HepG2 (cell line): ENCODE results near the gene ACADS. TPM values are rescaled to one million over a fixed set of nuclear protein-coding genes. Genes with fewer than 3 reads are reported as not detected.

Experiments used
- EHMT2 ChIP-seq: fragments of 200-600 bp; sonication (generic); IDR thresholded peaks from 2 replicates; pipeline ENCODE4 v1.7.0; 2017; ENCODE audit warnings: antibody characterized with exemption, low read depth, low read length, borderline replicate concordance
- ESRRA ChIP-seq: sonication (generic); formaldehyde crosslinking; IDR thresholded peaks from 2 replicates; pipeline ENCODE4 v1.5.1; 2020; ENCODE audit warnings: mild to moderate bottlenecking, low read depth, missing genetic modification reagents
- HIVEP1 ChIP-seq: sonication (generic); formaldehyde crosslinking; IDR thresholded peaks from 2 replicates; pipeline ENCODE4 v1.4.0; 2020; ENCODE audit warnings: mild to moderate bottlenecking, missing genetic modification reagents
- KLF12 ChIP-seq: sonication (generic); formaldehyde crosslinking; IDR thresholded peaks from 2 replicates; pipeline ENCODE4 v1.4.0; 2020; ENCODE audit warnings: missing genetic modification reagents, borderline replicate concordance
- PHF8 ChIP-seq: sonication (generic); formaldehyde crosslinking; IDR thresholded peaks from 2 replicates; pipeline ENCODE4 v1.5.0; 2020; ENCODE audit warnings: missing genetic modification reagents
- POLR2A ChIP-seq, 2 experiments: IDR thresholded peaks; 2 replicates each; pipeline ENCODE4 v1.6.1; 2011; ENCODE audit warnings: low read depth in 2 of 2, low read length in 2 of 2, mild to moderate bottlenecking in 1 of 2, moderate library complexity in 1 of 2; ENCODE audit not compliant: insufficient read depth in 1 of 2
- REXO4 ChIP-seq: sonication (generic); formaldehyde crosslinking; IDR thresholded peaks from 2 replicates; pipeline ENCODE4 v1.8.0; 2022; ENCODE audit warnings: missing genetic modification reagents, mild to moderate bottlenecking, borderline replicate concordance
- RXRB ChIP-seq: IDR thresholded peaks from 2 replicates; pipeline ENCODE4 v1.6.1; 2016; ENCODE audit warnings: borderline replicate concordance, missing genetic modification reagents, missing compliant biosample characterization
- SIN3B ChIP-seq: fragments of 150-350 bp; IDR thresholded peaks from 2 replicates; pipeline ENCODE4 v1.6.1; 2014; ENCODE audit warnings: low read length
- SOX6 ChIP-seq, 2 experiments: fragments of 450-650 bp in 1 of 2; sonication (generic) in 1 of 2; formaldehyde crosslinking in 1 of 2; IDR thresholded peaks; 2 replicates each; pipeline versions ENCODE4 v1.4.0 to v1.6.1; 2017 to 2020; ENCODE audit warnings: antibody characterized with exemption in 1 of 2, mild to moderate bottlenecking in 1 of 2, missing genetic modification reagents in 1 of 2
- ZFP36 ChIP-seq: fragments of 150-350 bp; IDR thresholded peaks from 2 replicates; pipeline ENCODE4 v1.6.1; 2018; ENCODE audit warnings: borderline replicate concordance, low read length, low read depth; ENCODE audit not compliant: partially characterized antibody
- ZIK1 ChIP-seq: sonication (generic); formaldehyde crosslinking; IDR thresholded peaks from 2 replicates; pipeline ENCODE4 v1.5.0; 2020; ENCODE audit warnings: mild to moderate bottlenecking, low read depth, missing genetic modification reagents, borderline replicate concordance
- ZNF101 ChIP-seq: sonication (generic); formaldehyde crosslinking; IDR thresholded peaks from 2 replicates; pipeline ENCODE4 v1.4.0; 2020; ENCODE audit warnings: mild to moderate bottlenecking, low read depth, missing genetic modification reagents, borderline replicate concordance
- ZNF280B ChIP-seq: sonication (generic); formaldehyde crosslinking; IDR thresholded peaks from 2 replicates; pipeline ENCODE4 v1.5.0; 2020; ENCODE audit warnings: missing genetic modification reagents, mild to moderate bottlenecking, borderline replicate concordance
- ZNF496 ChIP-seq: sonication (generic); formaldehyde crosslinking; IDR thresholded peaks from 2 replicates; pipeline ENCODE4 v1.8.1; 2023; ENCODE audit warnings: mild to moderate bottlenecking, moderate library complexity, missing genetic modification reagents; ENCODE audit not compliant: insufficient replicate concordance
- ZNF646 ChIP-seq: sonication (generic); formaldehyde crosslinking; IDR thresholded peaks from 2 replicates; pipeline ENCODE4 v1.9.0; 2021; ENCODE audit warnings: mild to moderate bottlenecking, missing genetic modification reagents
- ZNF768 ChIP-seq: sonication (generic); formaldehyde crosslinking; IDR thresholded peaks from 2 replicates; pipeline ENCODE4 v1.4.0; 2020; ENCODE audit warnings: missing genetic modification reagents
- ZNF777 ChIP-seq: sonication (generic); formaldehyde crosslinking; IDR thresholded peaks from 2 replicates; pipeline ENCODE4 v1.4.0; 2020; ENCODE audit warnings: missing genetic modification reagents
- polyA plus RNA-seq, 8 experiments: library from polyadenylated mRNA; depleted of rRNA in 3 of 8; stranded (reverse) in 7 of 8; unstranded in 1 of 8; fragments of >200 nt; fragmentation: Illumina TruSeq in 4 of 8; extraction: Trizol in 4 of 8; gene quantifications; 2 replicates each; pipeline versions ENCODE4 v1.2.1 to v1.2.3, GENCODE V29; 2011 to 2016; ENCODE audit warnings: low read depth in 4 of 8, missing spikeins in 1 of 8, mixed read lengths in 1 of 8; ENCODE audit not compliant: insufficient read depth in 1 of 8
- total RNA-seq, 5 experiments: library from RNA; depleted of rRNA; stranded (reverse); fragments of >200 nt; fragmentation: Illumina TruSeq; extraction: Trizol; gene quantifications; 2 replicates each; pipeline ENCODE4 v1.2.3, GENCODE V29; 2016; ENCODE audit warnings: low read depth in 1 of 5

The ACADS gene
- total and polyA plus RNA-seq, 2 of the 13 experiments (the other 11 are each of a cell fraction or from before 2014, with no cell fraction given), result 17.4 to 27.7 TPM

- TF ChIP-seq ZNF280B (CRISPR knock-in tag) (no peak), KLF12 (CRISPR knock-in tag) (peak; percentile 76; the same call in 1 of the 2 replicates), POLR2A (IDR thresholded peaks at IDR 0.05; ENCODE audit: insufficient read depth in 1 of 2, low read depth in 2 of 2, low read length in 2 of 2) (peak; percentile 53 to 54), RXRB (CRISPR knock-in tag) (0 out of 2 replicates have a peak, but pooled peaks have one; percentile 21), ZNF101 (CRISPR knock-in tag) (no peak), REXO4 (CRISPR knock-in tag) (no peak), SOX6 (IDR thresholded peaks at IDR 0.05) (no peak), SOX6 (CRISPR knock-in tag; IDR thresholded peaks at IDR 0.05) (peak; percentile 46), ESRRA (CRISPR knock-in tag) (peak; percentile 71; the same call in 1 of the 2 replicates), EHMT2 (no peak), ZNF646 (0 out of 2 replicates have a peak, but pooled peaks have one; percentile 16), HIVEP1 (no peak; the same call in 1 of the 2 replicates), SIN3B (no peak), ZNF496 (no peak), ZIK1 (CRISPR knock-in tag) (no peak), PHF8 (CRISPR knock-in tag) (peak; percentile 29; the same call in 1 of the 2 replicates), ZNF768 (no peak), ZNF777 (CRISPR knock-in tag) (peak; percentile 70), ZFP36 (no peak)
Observed at GRCh38 chr12:120741476-120742421, 16.1 kb downstream of the ACADS start (continued).
